ENCODE data around the gene NR5A1.

The NR5A1 gene

DNA sequence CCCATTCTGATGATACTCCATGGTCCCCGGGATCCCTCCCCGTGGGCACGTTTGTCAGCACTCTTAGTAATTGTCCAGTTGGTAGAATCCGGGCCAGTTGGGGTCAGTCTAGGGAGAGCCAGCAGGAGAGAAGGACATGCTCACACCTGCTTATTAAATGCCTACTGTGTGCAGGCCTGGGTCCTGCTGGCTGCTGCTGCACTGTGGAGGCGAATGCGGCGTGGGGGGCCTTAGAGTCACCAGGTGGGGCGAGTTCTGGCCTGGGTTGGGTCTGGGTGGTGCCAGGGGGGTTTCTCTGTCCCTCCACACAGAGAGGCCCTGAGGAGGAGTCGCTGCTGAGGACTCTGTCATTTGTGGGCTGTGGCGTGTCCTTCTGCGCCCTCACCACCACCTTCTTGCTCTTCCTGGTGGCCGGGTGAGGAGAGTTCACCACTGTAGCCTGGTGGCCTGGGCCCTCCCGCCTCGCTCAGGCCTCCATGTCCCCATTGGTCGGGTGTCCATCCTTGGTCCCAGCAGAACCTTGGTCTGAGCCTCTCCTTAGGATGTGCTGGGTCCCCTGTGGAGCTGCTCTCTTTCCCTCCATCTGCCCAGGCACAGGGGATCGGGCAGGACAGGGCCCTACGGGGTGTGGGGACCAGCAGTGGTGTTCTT, 39.7 kb downstream of the NR5A1 start:
- in situ Hi-C loops (cut with MboI; ENCODE audit: low sequenced_read_pairs): no loop called here

DNA sequence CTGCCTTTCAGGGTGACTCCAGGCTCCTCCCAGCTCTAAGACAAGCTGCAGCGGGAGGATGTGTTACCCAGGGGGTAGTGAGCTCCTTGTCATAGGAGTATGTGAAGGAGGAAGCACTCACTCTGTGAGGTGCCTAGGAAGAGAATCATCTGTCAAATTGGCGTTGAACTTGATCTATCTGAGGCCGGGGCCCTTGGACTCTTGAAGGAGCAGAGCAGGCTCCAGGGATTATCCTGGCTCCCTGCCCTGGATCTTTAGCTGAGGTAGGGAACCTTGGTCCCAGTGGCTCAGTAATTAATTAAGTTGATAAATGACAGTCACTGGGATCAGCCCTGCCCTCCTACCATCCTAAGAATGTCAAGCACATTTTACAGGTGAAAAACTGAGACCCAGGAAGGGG, 41.5 kb downstream of the NR5A1 start:
- in situ Hi-C loops (cut with MboI; ENCODE audit: low sequenced_read_pairs): no loop called here

DNA sequence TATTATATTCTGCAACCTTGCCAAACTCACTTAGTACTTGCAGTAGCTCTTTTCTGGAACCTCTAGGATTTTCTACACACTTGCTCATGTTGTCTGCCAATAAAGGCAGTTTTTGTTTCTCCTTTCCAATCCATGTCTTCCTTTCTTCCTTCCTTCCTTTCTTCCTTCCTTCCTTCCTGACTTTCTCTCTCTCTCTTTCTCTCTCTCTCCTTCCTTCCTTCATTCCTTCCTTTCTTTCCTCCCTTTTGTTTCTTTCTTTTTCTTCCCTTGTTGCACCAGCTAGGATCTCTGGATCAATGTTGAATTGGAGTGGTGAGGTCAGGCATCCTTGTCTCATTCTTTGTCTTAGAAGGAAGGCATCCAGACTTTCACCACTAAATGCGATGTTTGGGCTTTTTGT, 44.5 kb downstream of the NR5A1 start:
- in situ Hi-C loops (cut with MboI; ENCODE audit: low sequenced_read_pairs): no loop called here

DNA sequence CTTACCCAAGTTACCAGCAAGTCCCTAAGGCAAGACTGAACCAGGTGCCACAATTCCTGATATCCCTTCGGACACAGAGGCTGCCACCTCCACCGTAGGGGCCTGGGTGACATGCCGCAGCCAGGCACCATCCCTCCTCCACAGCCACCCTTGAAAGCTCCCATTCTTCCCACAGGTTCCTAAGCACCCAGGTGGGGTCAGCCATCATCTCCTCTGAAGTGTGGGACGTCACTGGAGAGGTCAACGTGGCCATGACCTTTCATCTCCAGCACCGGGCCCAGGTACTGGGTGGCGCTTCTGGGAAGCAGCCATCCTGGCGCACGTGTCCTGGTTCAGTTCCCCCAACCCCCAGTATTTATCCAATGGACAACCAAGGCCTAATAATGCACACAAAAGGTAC, 48.8 kb downstream of the NR5A1 start:
- in situ Hi-C loops (cut with MboI; ENCODE audit: low sequenced_read_pairs): no loop called here

DNA sequence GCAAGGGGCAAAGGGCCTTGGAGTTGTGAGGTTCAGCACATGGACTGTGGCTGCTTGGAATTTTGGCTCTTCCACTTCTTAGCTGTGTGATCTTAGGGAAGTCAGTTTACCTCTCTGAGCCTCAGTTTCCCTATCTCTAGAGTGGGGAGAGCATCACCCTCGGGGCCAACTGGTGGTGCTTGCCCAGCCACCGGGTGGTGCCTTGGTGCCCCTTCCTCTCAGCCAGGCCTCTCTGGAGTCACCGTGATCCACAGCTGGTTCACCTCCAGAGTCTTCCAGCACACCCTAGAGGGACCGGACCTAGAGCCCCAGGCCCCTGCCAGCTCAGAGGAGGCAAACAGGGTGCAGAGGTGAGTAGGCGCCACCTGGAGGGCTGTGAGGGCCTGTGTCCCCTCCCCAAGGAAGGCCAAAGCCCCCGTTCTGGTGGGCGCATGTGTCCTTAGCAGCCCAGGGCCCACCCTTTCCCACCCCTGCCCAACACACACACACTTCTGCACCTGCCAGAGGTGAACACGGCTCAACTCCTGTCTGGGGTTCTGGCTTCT, 49.2 kb downstream of the NR5A1 start:
- in situ Hi-C loops (cut with MboI; ENCODE audit: low sequenced_read_pairs): no loop called here

- in situ Hi-C loops (cut with MboI; ENCODE audit: low sequenced_read_pairs): no loop called here
Observed at GRCh38 chr9:124457079-124457886, 49.9 kb downstream of the NR5A1 start.

GRCh38 chr9:124456341-124457078, 50.7 kb downstream of the NR5A1 start:
- in situ Hi-C loops (cut with MboI; ENCODE audit: low sequenced_read_pairs): no loop called here

GRCh38 chr9:124455820-124456219, 51.4 kb downstream of the NR5A1 start:
- in situ Hi-C loops (cut with MboI; ENCODE audit: low sequenced_read_pairs): no loop called here

DNA sequence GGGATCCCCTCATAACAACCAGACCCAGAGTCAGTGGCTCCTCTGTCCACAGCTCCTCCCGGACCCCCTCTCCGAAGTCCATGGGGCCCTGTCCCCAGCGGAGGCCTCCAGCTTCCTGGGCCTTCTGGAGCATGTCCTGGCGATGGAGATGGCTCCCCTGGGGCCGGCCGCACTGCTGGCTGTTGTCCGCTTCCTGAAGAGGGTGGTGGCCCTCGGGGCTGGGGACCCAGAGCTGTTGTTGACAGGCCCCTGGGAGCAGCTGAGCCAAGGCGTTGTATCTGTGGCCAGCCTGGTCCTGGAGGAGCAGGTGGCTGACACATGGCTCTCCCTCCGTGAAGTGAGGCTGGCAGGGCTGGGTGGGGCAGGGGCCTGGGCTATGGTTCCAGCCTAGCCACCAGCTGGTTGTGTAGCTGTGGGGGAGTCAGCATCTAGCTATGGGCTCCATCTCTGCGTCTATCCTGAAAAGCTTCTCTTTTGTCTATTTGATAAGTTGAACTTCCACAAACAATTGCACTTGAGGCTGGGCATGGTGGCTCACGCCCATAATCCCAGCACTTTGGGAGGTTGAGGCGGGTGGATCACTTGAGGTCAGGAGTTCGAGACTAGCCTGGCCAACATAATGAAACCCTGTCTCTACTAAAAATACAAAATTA, 52.3 kb downstream of the NR5A1 start:
- in situ Hi-C loops (cut with MboI; ENCODE audit: low sequenced_read_pairs): no loop called here

- in situ Hi-C loops (cut with MboI; ENCODE audit: low sequenced_read_pairs): no loop called here
Observed at GRCh38 chr9:124454296-124454695, 52.9 kb downstream of the NR5A1 start.

- in situ Hi-C loops (cut with MboI; ENCODE audit: low sequenced_read_pairs): no loop called here
Observed at GRCh38 chr9:124453586-124454191, 53.5 kb downstream of the NR5A1 start.

DNA sequence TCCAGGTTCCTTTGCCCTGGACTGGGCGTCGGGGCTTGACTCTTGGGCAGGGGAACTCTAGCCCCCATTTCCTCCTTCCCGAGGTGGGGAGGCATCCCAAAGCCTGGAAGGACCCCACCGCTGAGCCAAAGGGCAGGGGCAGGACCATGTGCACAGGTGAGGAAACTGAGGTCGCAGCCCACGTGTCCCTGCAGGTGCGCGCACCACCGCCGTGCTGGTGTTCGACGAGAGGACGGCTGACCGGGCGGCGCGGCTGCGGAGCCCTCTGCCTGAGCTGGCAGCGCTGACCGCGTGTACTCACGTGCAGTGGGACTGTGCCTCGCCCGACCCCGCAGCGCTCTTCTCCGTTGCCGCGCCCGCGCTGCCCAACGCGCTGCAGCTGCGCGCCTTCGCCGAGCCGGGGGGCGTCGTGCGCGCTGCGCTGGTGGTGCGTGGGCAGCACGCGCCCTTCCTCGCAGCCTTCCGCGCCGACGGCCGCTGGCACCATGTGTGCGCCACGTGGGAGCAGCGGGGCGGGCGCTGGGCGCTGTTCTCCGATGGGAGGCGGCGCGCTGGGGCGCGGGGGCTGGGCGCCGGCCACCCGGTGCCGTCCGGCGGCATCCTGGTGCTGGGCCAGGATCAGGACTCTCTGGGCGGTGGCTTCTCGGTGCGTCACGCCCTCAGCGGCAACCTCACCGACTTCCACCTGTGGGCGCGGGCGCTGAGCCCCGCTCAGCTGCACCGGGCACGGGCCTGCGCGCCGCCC, 54.2 kb downstream of the NR5A1 start:
- in situ Hi-C loops (cut with MboI; ENCODE audit: low sequenced_read_pairs): no loop called here

- in situ Hi-C loops (cut with MboI; ENCODE audit: low sequenced_read_pairs): no loop called here
Observed at GRCh38 chr9:124452326-124452725, 54.9 kb downstream of the NR5A1 start.

- in situ Hi-C loops (cut with MboI; ENCODE audit: low sequenced_read_pairs): no loop called here
Observed at GRCh38 chr9:124450931-124451661, 56.1 kb downstream of the NR5A1 start.

GRCh38 chr9:124450241-124450924, 56.8 kb downstream of the NR5A1 start, which contains the start of gene ADGRD2:
TSS of gene ADGRD2 (plus strand) at chr9:124450451. CDS start at chr9:124451667, 1,216 bp downstream.
- in situ Hi-C loops (cut with MboI; ENCODE audit: low sequenced_read_pairs): no loop called here

- in situ Hi-C loops (cut with MboI; ENCODE audit: low sequenced_read_pairs): no loop called here
Observed at GRCh38 chr9:124449381-124450151, 57.6 kb downstream of the NR5A1 start.

- in situ Hi-C loops (cut with MboI; ENCODE audit: low sequenced_read_pairs): no loop called here
Observed at GRCh38 chr9:124448019-124448418, 59.2 kb downstream of the NR5A1 start.

DNA sequence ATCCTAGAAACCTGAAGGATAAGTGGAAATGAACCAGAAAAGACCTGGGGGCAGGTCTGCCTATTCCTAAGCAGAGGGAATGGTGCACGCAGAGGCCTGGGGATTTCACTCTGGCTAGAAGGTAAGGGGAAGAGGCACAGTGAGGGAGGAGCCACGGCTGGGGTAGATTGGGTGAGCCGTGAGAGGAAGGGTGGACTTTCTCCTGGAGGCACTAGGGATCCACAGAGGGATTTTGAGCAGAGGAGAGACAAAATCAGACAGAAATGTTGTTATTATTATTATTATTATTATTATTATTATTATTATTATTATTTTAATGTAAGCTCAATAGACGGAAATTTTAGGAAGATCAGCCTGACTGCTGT, 59.9 kb downstream of the NR5A1 start:
- in situ Hi-C loops (cut with MboI; ENCODE audit: low sequenced_read_pairs): no loop called here
